Pancreas (tissue), 10 donors: ENCODE measurements around the gene NADK. TPM values are rescaled to one million over a fixed set of nuclear protein-coding genes. Genes with fewer than 3 reads are reported as not detected.

Source experiments
- ATAC-seq, 4 donors: fragments of 200-7000 bp; cut with Tn5 transposase; one replicate each; pipeline versions ENCODE4 v1.8.0 to v1.9.1; 2020; ENCODE audit warnings: mild to moderate bottlenecking in 4 of 4, moderate library complexity in 4 of 4
- DNase-seq, 6 donors: peaks; one replicate each; pipeline ENCODE4 v3.0.0-alpha.2; 2020
- FAIRE-seq: peaks from 2 replicates; lab custom pipeline; 2012; peaks lifted over from hg19 to GRCh38; lab: Jason Lieb, UNC
- H3K27ac ChIP-seq, 4 donors: fragments of 200-600 bp; sonication (generic); 1 replicate in 3 of 4; 2 replicates in 1 of 4; pipeline versions ENCODE4 v1.5.0 to v1.8.0; 2020
- H3K27me3 ChIP-seq, 4 donors: fragments of 200-600 bp; one replicate each; pipeline ENCODE4 v1.8.0; 2021
- H3K36me3 ChIP-seq, 3 donors: fragments of 200-600 bp; sonication (generic) in 1 of 3; one replicate each; pipeline versions ENCODE4 v1.5.0 to v1.8.0; 2020 to 2021
- H3K4me1 ChIP-seq, 3 donors: fragments of 200-600 bp; one replicate each; pipeline ENCODE4 v1.8.0; 2021
- H3K4me3 ChIP-seq, 4 donors: fragments of 200-600 bp; sonication (generic) in 2 of 4; one replicate each; pipeline versions ENCODE4 v1.5.0 to v1.8.0; 2020 to 2021
- H3K9me3 ChIP-seq, 4 donors: fragments of 200-600 bp; one replicate each; pipeline ENCODE4 v1.8.0; 2021
- CTCF ChIP-seq, 4 donors: fragments of 200-600 bp; sonication (generic) in 3 of 4; IDR thresholded peaks; one replicate each; pipeline versions ENCODE4 v1.5.0 to v1.8.0; 2021; ENCODE audit warnings: antibody characterized with exemption in 4 of 4
- WGBS, 2 donors: extraction: QIAGEN DNeasy Blood & Tissue Kit; methylation state at CpG; one replicate each; pipeline ENCODE4 v1.1.7; 2013; 5-methylcytosine and 5-hydroxymethylcytosine counted together
- intact Hi-C, 3 donors: fragments of 100-400 bp; cut with DNase I; formaldehyde crosslinking; loops; one replicate each; pipeline versions ENCODE4 v1.11.1 to v1.14.2; 2022
- polyA plus RNA-seq, 2 donors: library from polyadenylated mRNA; stranded (reverse); fragments of 200-250 nt; gene quantifications; one replicate each; pipeline ENCODE4 v1.2.3, GENCODE V29; 2013
- total RNA-seq, 6 donors: library from RNA; stranded (reverse); fragmentation: NEBNext Ultra II Directional in 4 of 6; extraction: Animal tissue kit (Norgen Biotek cat#: 25700) in 4 of 6; gene quantifications; one replicate each; pipeline versions ENCODE4 v1.2.1 to v1.2.4, GENCODE V29; 2021 to 2023
- donor health status: healthy with polysubstance abuse.
- donor health status: DM: no; HTN: no; CAD: no; lungs with moderate emphysema.
- donor health status: DM: no; HTN: no; CAD: no.
- donor health status: control.
- donor health status: control.
- donor health status: Bipolar disorder and iron deficiency.
- donor health status: DM: yes; HTN: yes; CAD: no.
- donor health status: DM: no; HTN: no; CAD: no.
- donor health status: DM: no; HTN: no; CAD: no.
- donor health status: DM: yes; HTN: yes; CAD: no.

Gene NADK
- total and polyA plus RNA-seq, 8 donors = 27.8 to 63.3 (median 40.1) TPM

- WGBS, 2 donors = 53 to 57% methylated on average over 19 of the region's 19 CpGs
- Histone ChIP-seq H3K27me3 (no peaks in the 10 kb centered on the region), H3K4me3 (peak overlapping the region in 1 of 4 donors; percentile 86), H3K36me3 (peaks cover 0 to 2% (median under 1%) of the 10 kb centered on the region in 3 donors), H3K27ac (peak overlapping the region in 3 of 4 donors; percentile 13 to 89 (median 89)), H3K9me3 (no peaks in the 10 kb centered on the region), H3K4me1 (peaks cover 31 to 59% (median 31%) of the 10 kb centered on the region in 3 donors)
- DNase-seq = peak in 2 of 6 donors; percentile 30 to 64
- no peak for TF ChIP-seq CTCF (IDR thresholded peaks at IDR 0.05)
- ATAC-seq = peak in 2 of 4 donors; percentile 6 to 13
- intact Hi-C loops = loop anchor here in 2 of 3 donors (10.0 kb wide), 2 partner anchors 105 to 115 kb away; partner anchors contain the start of gene GNB1 (in 1 of the 2)
- FAIRE-seq = no peak
Measured at GRCh38 chr1:1779691-1780597, 1.7 kb upstream of the NADK start.

- Histone ChIP-seq H3K4me1 (peaks cover 31 to 59% (median 31%) of the 10 kb centered on the region in 3 donors), H3K9me3 (no peaks in the 10 kb centered on the region), H3K4me3 (peak overlapping the region in 3 of 4 donors; percentile 70 to 86 (median 72)), H3K27me3 (no peaks in the 10 kb centered on the region), H3K27ac (peak overlapping the region; percentile 62 to 89 (median 82)), H3K36me3 (no peaks in the 10 kb centered on the region)
- ATAC-seq = no peak
- no peak for TF ChIP-seq CTCF (IDR thresholded peaks at IDR 0.05)
- intact Hi-C loops = no loop called here
- FAIRE-seq = no peak
- WGBS, 2 donors = 53 to 64% methylated on average over 11 of the region's 11 CpGs
- DNase-seq = peak in 1 of 6 donors; percentile 37
Measured at GRCh38 chr1:1779320-1779675, 1.0 kb upstream of the NADK start.

- no peaks in the 10 kb centered on the region for H3K27me3 ChIP-seq
- peak overlapping the region; percentile 62 to 89 (median 82) for H3K27ac ChIP-seq
- no peaks in the 10 kb centered on the region for H3K36me3 ChIP-seq
- no peak for TF ChIP-seq CTCF (IDR thresholded peaks at IDR 0.05)
- DNase-seq (peak; percentile 77 to 91 (median 86)), ATAC-seq (peak; percentile 57 to 66 (median 58)), FAIRE-seq (no peak)
- no peaks in the 10 kb centered on the region for H3K9me3 ChIP-seq
- intact Hi-C loops = no loop called here
- 1 to 2% methylated on average over 65 to 68 of the region's 68 CpGs for WGBS, 2 donors
- peaks cover 31 to 59% (median 31%) of the 10 kb centered on the region in 3 donors for H3K4me1 ChIP-seq
- H3K4me3 ChIP-seq = peak overlapping the region; percentile 65 to 86 (median 71)
Measured at GRCh38 chr1:1778663-1779319, 521 bp upstream of the NADK start.

GRCh38 chr1:1777583-1777899, 729 bp downstream of the NADK start:
- peak in 1 of 4 donors; percentile 2 for ATAC-seq

More at GRCh38 chr1:1777583-1777899, 729 bp downstream of the NADK start:
- no peak for TF ChIP-seq CTCF (IDR thresholded peaks at IDR 0.05)
- no peaks in the 10 kb centered on the region for H3K36me3 ChIP-seq
- peak overlapping the region; percentile 70 to 86 (median 79) for H3K4me3 ChIP-seq
- FAIRE-seq (no peak), DNase-seq (no peak)
- peaks cover 21 to 50% (median 22%) of the 10 kb centered on the region in 3 donors for H3K4me1 ChIP-seq
- H3K9me3 ChIP-seq = no peaks in the 10 kb centered on the region
- WGBS, 2 donors = 0 to 1% methylated on average over 6 of the region's 6 CpGs
- H3K27me3 ChIP-seq = no peaks in the 10 kb centered on the region
- intact Hi-C loops = no loop called here
- peak overlapping the region; percentile 47 to 89 (median 66) for H3K27ac ChIP-seq
